Measurements from ENCODE around the gene PEPD.

The PEPD gene

DNA sequence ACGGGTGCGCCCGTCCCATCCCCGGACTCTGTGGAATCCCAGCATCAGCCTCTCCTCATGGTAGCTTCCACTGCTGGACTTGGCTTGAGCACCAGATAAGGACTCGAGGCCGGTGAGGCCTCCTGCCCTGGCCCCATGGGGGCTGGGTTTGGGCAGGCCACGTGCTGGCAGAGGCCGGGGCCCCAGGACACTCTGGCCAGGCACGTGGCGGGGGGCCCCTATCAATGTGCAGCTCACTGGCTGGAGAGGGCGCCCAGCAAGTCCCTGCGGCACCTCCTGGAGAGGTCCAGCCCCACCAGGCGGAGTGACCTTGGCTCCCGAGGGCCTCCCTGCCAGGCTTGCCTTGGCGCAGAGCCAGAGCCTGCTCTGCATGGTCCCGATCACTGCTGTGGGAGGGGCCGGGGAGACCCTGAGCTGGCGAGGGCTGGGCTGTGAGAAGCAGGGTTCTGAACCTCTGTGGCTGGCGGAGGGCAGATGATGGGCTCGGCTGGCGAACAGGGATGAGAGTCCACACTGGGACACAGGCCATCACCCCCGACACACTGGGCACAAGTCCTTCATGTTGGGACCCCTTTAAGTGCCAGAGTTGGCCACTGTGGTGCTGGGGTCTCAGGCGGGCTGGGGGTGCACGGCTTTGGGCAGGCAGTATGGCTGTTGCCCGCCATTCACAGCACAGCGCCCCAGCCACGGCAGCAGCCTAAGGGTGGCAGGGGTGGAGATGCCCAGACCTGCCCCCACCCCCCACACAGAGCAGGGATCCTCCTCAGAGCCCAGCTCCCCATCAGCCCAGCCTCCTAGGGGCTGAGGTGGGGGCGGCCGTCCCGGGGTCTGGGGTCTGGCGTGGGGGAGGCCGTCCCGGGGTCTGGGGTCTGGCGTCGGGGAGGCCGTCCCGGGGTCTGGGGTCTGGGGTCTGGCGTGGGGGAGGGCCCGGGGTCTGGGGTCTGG is 129.0 kb downstream of the PEPD start:
- no peak for DNase-seq

- DNase-seq = no peak
These were observed 129.9 kb downstream of the PEPD start for GRCh38 chr19:33391631-33392249.

- no peak for DNase-seq
These were observed 130.5 kb downstream of the PEPD start for GRCh38 chr19:33390908-33391630.

GRCh38 chr19:33390101-33390907 is 131.3 kb downstream of the PEPD start:
- no peak for DNase-seq

- DNase-seq = no peak
These were observed 132.0 kb downstream of the PEPD start for GRCh38 chr19:33389421-33390100.

- DNase-seq = no peak
These were observed 132.7 kb downstream of the PEPD start for GRCh38 chr19:33388725-33389420.

- DNase-seq = no peak
These were observed 133.3 kb downstream of the PEPD start for GRCh38 chr19:33388231-33388724.

DNA sequence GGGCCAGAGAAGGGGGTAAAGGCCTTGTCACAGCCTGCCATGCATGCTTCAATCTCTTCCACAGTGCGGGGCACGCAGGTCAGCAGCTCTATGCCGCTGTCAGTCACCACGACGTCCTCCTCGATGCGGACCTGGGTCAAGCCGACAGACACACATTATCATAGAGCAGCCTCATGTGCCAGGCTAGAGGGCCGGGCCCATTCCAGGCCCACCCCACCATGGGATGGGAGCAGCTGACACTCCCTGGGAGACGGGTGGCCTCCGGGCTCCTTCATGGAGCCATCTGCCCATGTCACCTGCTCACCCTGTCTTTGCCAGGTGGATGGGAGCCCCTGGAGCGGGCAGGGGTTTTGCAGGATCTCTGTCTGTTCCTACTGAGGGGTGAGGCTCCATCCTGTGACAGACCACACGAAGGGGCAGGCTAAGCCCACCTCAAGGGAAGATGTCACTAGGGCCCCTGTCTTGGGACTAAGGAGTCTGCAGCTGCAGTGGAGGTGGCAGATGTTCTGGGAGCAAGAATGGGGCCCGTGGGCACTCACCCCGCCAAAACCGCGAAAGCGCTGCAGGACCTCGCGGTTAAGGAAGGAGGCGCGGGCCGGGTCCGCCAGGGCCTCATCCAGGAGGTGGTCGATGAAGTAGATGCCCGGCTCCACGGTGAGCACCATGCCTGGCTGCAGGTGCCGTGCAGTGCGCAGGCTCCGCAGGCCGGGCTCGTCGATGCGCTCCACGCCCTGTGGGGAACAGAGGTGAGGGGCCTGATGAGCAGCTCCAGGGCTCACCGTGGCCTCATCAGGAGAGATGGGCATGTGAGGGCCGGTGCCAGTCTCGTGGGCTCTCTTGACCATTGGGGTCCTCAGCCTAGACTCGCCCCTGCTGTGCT is 134.0 kb downstream of the PEPD start:
- DNase-seq = no peak

GRCh38 chr19:33386361-33386858 is 135.2 kb downstream of the PEPD start:
- DNase-seq = no peak

DNA sequence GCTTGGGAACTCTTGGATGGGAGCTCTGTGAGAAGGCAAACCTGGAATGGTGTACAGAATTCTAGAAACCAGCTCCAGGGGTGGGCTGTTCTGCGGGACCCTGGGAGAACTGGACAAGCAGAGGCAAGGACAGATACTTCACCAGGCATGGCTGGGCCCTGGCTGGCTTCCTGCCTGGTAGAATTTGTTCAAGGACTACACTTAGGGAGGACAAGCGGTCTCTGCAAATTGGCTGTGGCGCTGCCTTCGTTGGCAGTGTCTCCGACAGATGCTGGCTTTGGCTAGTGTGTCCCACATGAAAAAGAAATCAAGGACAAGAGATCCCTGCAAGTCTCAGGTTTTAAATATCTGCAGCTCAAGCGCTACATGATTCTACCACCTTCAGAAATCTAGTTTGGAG is 135.6 kb downstream of the PEPD start:
- DNase-seq = no peak

GRCh38 chr19:33384983-33385382 is 136.6 kb downstream of the PEPD start:
- no peak for DNase-seq

DNA sequence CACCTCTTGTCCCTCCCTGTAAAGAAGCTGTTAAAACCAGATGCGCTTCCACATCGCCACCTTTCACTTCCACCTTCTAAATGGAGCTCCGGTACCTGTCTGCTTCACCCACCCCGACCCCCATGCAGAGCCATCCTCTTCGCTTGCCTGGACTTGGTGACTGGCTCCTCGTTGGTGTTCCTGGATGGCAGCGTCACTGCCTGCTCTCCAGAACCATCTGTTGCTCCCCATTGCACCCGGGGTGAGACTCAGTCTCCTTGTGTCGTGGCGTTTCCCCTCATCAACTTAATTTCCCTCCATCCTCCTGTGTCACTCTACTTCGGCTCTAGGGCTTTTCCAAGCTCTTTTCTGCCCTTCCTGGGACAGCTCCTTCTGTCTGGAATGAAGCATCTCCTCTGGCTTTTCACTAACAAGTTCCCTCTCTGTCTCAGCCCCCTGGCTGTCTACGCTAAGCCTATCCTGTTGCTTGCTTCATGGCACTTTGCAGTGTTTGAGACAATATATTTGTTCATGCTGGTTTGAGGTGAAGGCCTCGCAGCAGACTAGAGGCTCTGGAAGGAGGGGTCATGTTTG is 137.8 kb downstream of the PEPD start:
- DNase-seq = no peak

- DNase-seq = no peak
These were observed 138.6 kb downstream of the PEPD start for GRCh38 chr19:33382982-33383381.

DNA sequence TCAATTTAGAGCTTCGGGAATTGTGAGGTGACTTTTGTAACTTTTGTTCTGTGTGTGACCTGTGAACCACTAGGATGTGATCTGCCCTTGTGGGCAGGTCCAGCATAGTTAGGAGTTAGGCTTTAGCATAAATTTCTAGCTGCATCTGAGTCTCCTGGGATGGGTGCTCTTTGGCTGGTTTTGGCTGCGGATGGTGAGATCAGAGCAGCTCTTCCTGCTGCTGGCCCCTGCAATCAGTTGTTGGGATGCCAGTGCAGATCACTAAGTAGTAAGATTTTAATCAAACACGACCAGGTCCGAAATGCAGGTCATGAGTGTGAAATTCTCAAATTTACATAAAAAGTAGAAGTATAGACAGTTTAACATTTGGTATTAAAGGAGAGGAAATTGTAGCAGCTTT is 139.6 kb downstream of the PEPD start:
- no peak for DNase-seq

DNA sequence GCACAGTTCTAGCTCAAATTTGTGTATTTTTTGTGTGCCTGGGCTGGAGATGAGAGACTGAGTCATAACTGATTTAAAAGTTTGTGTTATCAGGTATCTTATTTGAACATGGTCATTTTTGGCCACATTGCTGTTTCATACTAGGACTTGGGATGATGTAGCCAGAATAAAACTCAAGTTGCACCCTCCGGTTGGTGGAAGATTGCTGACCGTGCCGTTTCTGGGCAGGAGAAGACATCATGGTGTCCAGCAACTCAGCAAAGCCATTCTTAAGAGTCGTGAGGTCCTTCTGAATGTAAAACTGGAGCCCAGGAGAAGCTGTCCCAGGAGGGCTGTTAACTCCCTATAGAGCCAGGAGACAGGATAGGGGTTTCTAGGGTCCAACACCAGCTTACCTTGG is 140.5 kb downstream of the PEPD start:
- no peak for DNase-seq

GRCh38 chr19:33379151-33379829 is 142.3 kb downstream of the PEPD start:
- no peak for DNase-seq

- no peak for DNase-seq
These were observed 143.8 kb downstream of the PEPD start for GRCh38 chr19:33377586-33378475.

GRCh38 chr19:33376941-33377557 is 144.5 kb downstream of the PEPD start:
- no peak for DNase-seq

All from activated CD4-positive, alpha-beta T cell treated with anti-CD3 and anti-CD28 coated beads for 4 hours (primary cell).